Endothelial cell of umbilical vein (primary cell): Measurements from ENCODE around the gene LSM7. TPM values are rescaled to one million over a fixed set of nuclear protein-coding genes. Genes with fewer than 3 reads are reported as not detected.

Experiments
- BruUV-seq: library from RNA; stranded (reverse); fragments of 400-500 nt; replicated peaks from 2 replicates; lab custom pipeline; 2021; lab: Mats Ljungman, UMichigan
- CTCF ChIA-PET: fragments of 300-600, 350-600 bp; sonication (Branson Sonifier 250); formaldehyde crosslinking; loops from one replicate; lab custom pipeline; 2021; ENCODE audit warnings: antibody characterized with exemption, inconsistent platforms; lab: Charles Lee
- POLR2A ChIA-PET: fragments of 300-600, 350-600 bp; sonication (Branson Sonifier 250); formaldehyde crosslinking; loops from one replicate; lab custom pipeline; 2021; ENCODE audit warnings: antibody characterized with exemption, inconsistent platforms; lab: Charles Lee
- DNase-seq: peaks from one replicate; pipeline ENCODE4 v3.0.0-alpha.2; 2011; ENCODE audit warnings: low read depth, low spot score
- FAIRE-seq: peaks from 2 replicates; lab custom pipeline; 2011; peaks lifted over from hg19 to GRCh38; lab: Jason Lieb, UNC
- H2AFZ ChIP-seq: 2 replicates; pipeline ENCODE4 v1.6.0; 2012; ENCODE audit warnings: low read depth, low read length, control low read depth, inconsistent platforms
- H3K27ac ChIP-seq: 2 replicates; pipeline ENCODE4 v1.5.1; 2011; ENCODE audit warnings: low read depth, mild to moderate bottlenecking, control low read depth, low read length, moderate library complexity; ENCODE audit not compliant: insufficient read depth
- H3K27me3 ChIP-seq, 2 experiments: 2 replicates each; pipeline versions ENCODE4 v1.6.0 to v1.6.1; 2011; ENCODE audit warnings: low read length in 2 of 2, mixed read lengths in 1 of 2; ENCODE audit not compliant: control insufficient read depth in 2 of 2, insufficient read depth in 2 of 2
- H3K36me3 ChIP-seq, 2 experiments: 2 replicates in 1 of 2; 3 replicates in 1 of 2; pipeline ENCODE4 v1.5.1; 2011; ENCODE audit warnings: low read length in 2 of 2, mild to moderate bottlenecking in 1 of 2, moderate library complexity in 1 of 2; ENCODE audit not compliant: control insufficient read depth in 2 of 2, insufficient read depth in 2 of 2; ENCODE audit errors: extremely low read depth in 1 of 2
- H3K4me1 ChIP-seq: 3 replicates; pipeline ENCODE4 v1.5.1; 2011; ENCODE audit warnings: mild to moderate bottlenecking, low read length; ENCODE audit not compliant: control insufficient read depth, insufficient read depth; ENCODE audit errors: extremely low read depth
- H3K4me2 ChIP-seq: 2 replicates; pipeline ENCODE4 v1.6.1; 2011; ENCODE audit warnings: low read length, control low read depth, mixed read lengths; ENCODE audit not compliant: insufficient read depth
- H3K4me3 ChIP-seq, 3 experiments: fragments of 200-600 bp in 1 of 3; sonication (generic), shearing (Covaris generic) in 1 of 3; replicated peaks in 1 of 3; 2 replicates each; pipeline ENCODE4 v1.5.1; 2011 to 2016; ENCODE audit warnings: control low read depth in 3 of 3, low read length in 3 of 3, mild to moderate bottlenecking in 2 of 3, inconsistent platforms in 1 of 3, low read depth in 1 of 3, moderate library complexity in 1 of 3; ENCODE audit not compliant: insufficient read depth in 1 of 3
- H3K79me2 ChIP-seq: 2 replicates; pipeline ENCODE4 v1.6.0; 2012; ENCODE audit warnings: low read length, inconsistent platforms; ENCODE audit not compliant: control insufficient read depth, insufficient read depth
- H3K9ac ChIP-seq: replicated peaks from 2 replicates; pipeline ENCODE3; 2011; ENCODE audit warnings: low read length, control low read depth; ENCODE audit not compliant: insufficient read depth; ENCODE audit errors: extremely low read depth
- H3K9me1 ChIP-seq: replicated peaks from 3 replicates; pipeline ENCODE4 v1.6.0; 2011; ENCODE audit warnings: mild to moderate bottlenecking, low read length; ENCODE audit not compliant: control insufficient read depth, insufficient read depth; ENCODE audit errors: extremely low read depth
- H3K9me3 ChIP-seq: replicated peaks from 2 replicates; pipeline ENCODE4 v1.5.1; 2012; ENCODE audit warnings: low read length, inconsistent platforms; ENCODE audit not compliant: control insufficient read depth, insufficient read depth
- H4K20me1 ChIP-seq: replicated peaks from 2 replicates; pipeline ENCODE3; 2011; ENCODE audit warnings: mild to moderate bottlenecking, low read length; ENCODE audit not compliant: control insufficient read depth, insufficient read depth; ENCODE audit errors: extremely low read depth
- EZH2 ChIP-seq: IDR thresholded peaks from 2 replicates; pipeline ENCODE4 v1.6.1; 2012; ENCODE audit warnings: borderline replicate concordance, low read depth, mild to moderate bottlenecking, moderate library complexity, low read length, inconsistent platforms; ENCODE audit not compliant: severe bottlenecking
- FOS ChIP-seq: IDR thresholded peaks from 2 replicates; pipeline ENCODE4 v1.6.1; 2011; ENCODE audit warnings: mild to moderate bottlenecking, low read length, moderate library complexity, borderline replicate concordance; ENCODE audit not compliant: insufficient read depth
- GATA2 ChIP-seq: IDR thresholded peaks from 2 replicates; pipeline ENCODE4 v1.7.0; 2011; ENCODE audit warnings: low read depth, mild to moderate bottlenecking, moderate library complexity, mixed read lengths, low read length; ENCODE audit not compliant: insufficient read length, insufficient read depth
- JUN ChIP-seq: IDR thresholded peaks from 2 replicates; pipeline ENCODE4 v1.6.1; 2011; ENCODE audit warnings: borderline replicate concordance, low read depth; ENCODE audit not compliant: insufficient read length, insufficient read depth
- MAX ChIP-seq: IDR thresholded peaks from 2 replicates; pipeline ENCODE4 v1.6.1; 2011; ENCODE audit not compliant: insufficient read depth, insufficient read length
- MYC ChIP-seq: IDR thresholded peaks from one replicate; pipeline ENCODE4 v1.6.1; 2011; ENCODE audit warnings: mild to moderate bottlenecking, low read depth, low read length
- POLR2A ChIP-seq: IDR thresholded peaks from 2 replicates; pipeline ENCODE4 v1.6.1; 2012; ENCODE audit warnings: low read depth, mild to moderate bottlenecking, control low read depth, low read length
- POLR2AphosphoS5 ChIP-seq: IDR thresholded peaks from 2 replicates; pipeline ENCODE4 v1.6.1; 2012; ENCODE audit warnings: low read depth, mild to moderate bottlenecking, control low read depth, low read length, moderate library complexity; ENCODE audit not compliant: insufficient read depth
- dilution Hi-C: fragments of 300-500 bp; cut with MboI; formaldehyde crosslinking; loops from one replicate; pipeline ENCODE4 v1.15.0; 2019; ENCODE audit warnings: low sequenced_read_pairs; ENCODE audit not compliant: extremely low pct_ligation_motif_present
- intact Hi-C: fragments of 100-400 bp; cut with micrococcal nuclease; formaldehyde crosslinking; loops from one replicate; pipeline ENCODE4 v1.10.0; 2022
- polyA plus RNA-seq, 4 experiments: library from polyadenylated mRNA; depleted of rRNA in 3 of 4; stranded (reverse) in 3 of 4; unstranded in 1 of 4; fragments of >200 nt; gene quantifications; 2 replicates each; pipeline versions ENCODE4 v1.2.1 to v1.2.3, GENCODE V29; 2011 to 2012; ENCODE audit warnings: missing spikeins in 1 of 4
- total RNA-seq: library from RNA; stranded (reverse); gene quantifications from 2 replicates; pipeline ENCODE4 v1.2.3, GENCODE V29; 2021
- TF ChIP-seq, protein P1 (sequence below), 2 donors: IDR thresholded peaks; 1 replicate in 1 of 2; 2 replicates in 1 of 2; pipeline ENCODE4 v1.5.1; 2011; ENCODE audit warnings: low read length in 2 of 2, mild to moderate bottlenecking in 2 of 2, moderate library complexity in 2 of 2, control low read depth in 1 of 2, inconsistent platforms in 1 of 2, low read depth in 1 of 2; ENCODE audit not compliant: insufficient read depth in 1 of 2; ENCODE audit errors: extremely low read depth in 1 of 2

Gene LSM7
- total and polyA plus RNA-seq, 2 donors (not counting 3 experiments of a cell fraction or from before 2014, with no cell fraction given): 124 to 673 TPM

GRCh38 chr19:2306281-2306806, 22.0 kb downstream of the LSM7 start:
- Histone ChIP-seq H3K4me3 (no peak overlapping the region), H3K9me3 (no peaks in the 10 kb centered on the region), H3K36me3 (no peaks in the 10 kb centered on the region), H2AFZ (no peak overlapping the region), H4K20me1 (no peaks in the 10 kb centered on the region), H3K9me1 (no peaks in the 10 kb centered on the region), H3K27ac (no peak overlapping the region), H3K79me2 (no peaks in the 10 kb centered on the region), H3K4me1 (no peaks in the 10 kb centered on the region), H3K4me2 (no peak overlapping the region), H3K27me3 (peaks cover 8 to 27% of the 10 kb centered on the region in 2 experiments), H3K9ac (no peak overlapping the region)
- CTCF ChIA-PET: interaction anchor here (1.5 kb wide), 1 partner anchor 10 kb away, joined by 4 read pairs; no protein-coding TSS in a partner anchor
- POLR2A ChIA-PET: no interaction called here
- intact Hi-C loops (no loop called here), dilution Hi-C loops (no loop called here)
- no TSS peak for BruUV-seq
- FAIRE-seq (no peak), DNase-seq (no peak)
- TF ChIP-seq, protein P1, sequence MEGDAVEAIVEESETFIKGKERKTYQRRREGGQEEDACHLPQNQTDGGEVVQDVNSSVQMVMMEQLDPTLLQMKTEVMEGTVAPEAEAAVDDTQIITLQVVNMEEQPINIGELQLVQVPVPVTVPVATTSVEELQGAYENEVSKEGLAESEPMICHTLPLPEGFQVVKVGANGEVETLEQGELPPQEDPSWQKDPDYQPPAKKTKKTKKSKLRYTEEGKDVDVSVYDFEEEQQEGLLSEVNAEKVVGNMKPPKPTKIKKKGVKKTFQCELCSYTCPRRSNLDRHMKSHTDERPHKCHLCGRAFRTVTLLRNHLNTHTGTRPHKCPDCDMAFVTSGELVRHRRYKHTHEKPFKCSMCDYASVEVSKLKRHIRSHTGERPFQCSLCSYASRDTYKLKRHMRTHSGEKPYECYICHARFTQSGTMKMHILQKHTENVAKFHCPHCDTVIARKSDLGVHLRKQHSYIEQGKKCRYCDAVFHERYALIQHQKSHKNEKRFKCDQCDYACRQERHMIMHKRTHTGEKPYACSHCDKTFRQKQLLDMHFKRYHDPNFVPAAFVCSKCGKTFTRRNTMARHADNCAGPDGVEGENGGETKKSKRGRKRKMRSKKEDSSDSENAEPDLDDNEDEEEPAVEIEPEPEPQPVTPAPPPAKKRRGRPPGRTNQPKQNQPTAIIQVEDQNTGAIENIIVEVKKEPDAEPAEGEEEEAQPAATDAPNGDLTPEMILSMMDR (IDR thresholded peaks at IDR 0.05; ENCODE audit: extremely low read depth in 1 of 2, insufficient read depth in 1 of 2, low read depth in 1 of 2, low read length in 2 of 2): no peak
- TF ChIP-seq POLR2AphosphoS5: no peak
- no peak for TF ChIP-seq EZH2
- no peak for TF ChIP-seq GATA2
- TF ChIP-seq FOS: no peak
- TF ChIP-seq MAX: no peak
- no peak for TF ChIP-seq MYC
- no peak for TF ChIP-seq POLR2A
- TF ChIP-seq JUN: no peak
